ENCODE results near the gene CTSC. TPM values are rescaled to one million over a fixed set of nuclear protein-coding genes. Genes with fewer than 3 reads are reported as not detected.

Gene CTSC
- polyA plus RNA-seq, 1 donor from 2014 or later = 5.2 TPM

DNA sequence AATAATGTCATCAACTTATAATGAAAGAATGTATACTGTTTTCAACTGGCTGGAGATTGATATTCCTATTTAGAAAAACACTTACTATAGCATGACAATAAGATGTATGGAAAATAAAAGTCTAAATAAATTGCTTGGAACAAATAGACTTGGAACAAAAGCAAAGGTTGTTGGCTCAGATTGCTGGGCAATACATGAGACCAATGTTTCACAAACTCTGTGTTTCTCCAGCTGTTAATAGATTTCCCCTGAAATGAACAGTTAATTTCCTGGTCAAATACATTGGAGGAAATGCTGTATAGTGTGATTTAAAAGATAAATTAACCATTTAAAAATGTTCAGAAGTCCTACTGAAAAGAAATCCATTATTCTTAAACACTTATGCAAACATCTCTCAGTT, 40.1 kb upstream of the CTSC start:
- Histone ChIP-seq H3K4me3 (ENCODE audit: low read length) (no peak overlapping the region), H3K36me3 (ENCODE audit: insufficient read depth, low read length) (no peaks in the 10 kb centered on the region), H3F3A (ENCODE audit: insufficient read depth, low read length, poor library complexity, severe bottlenecking) (no peaks in the 10 kb centered on the region), H2AFZ (ENCODE audit: low read depth, low read length) (no peak overlapping the region), H3K27me3 (ENCODE audit: insufficient read depth, low read depth, low read length) (no peaks in the 10 kb centered on the region), H3K79me2 (replicated peaks; ENCODE audit: insufficient read depth, low read length) (no peaks in the 10 kb centered on the region), H3K9ac (ENCODE audit: low read length) (no peak overlapping the region), H3K9me3 (ENCODE audit: low read length) (no peaks in the 10 kb centered on the region), H3K27ac (ENCODE audit: low read length) (no peak overlapping the region), H3K4me2 (ENCODE audit: low read length) (no peak overlapping the region), H4K20me1 (ENCODE audit: insufficient read depth) (no peaks in the 10 kb centered on the region), H3K9me2 (ENCODE audit: insufficient read depth, low read length) (no peaks in the 10 kb centered on the region)
- TF ChIP-seq MXI1 (conservative IDR thresholded peaks at IDR 0.05; ENCODE audit: poor library complexity, severe bottlenecking) = no peak
- TF ChIP-seq, protein P1, sequence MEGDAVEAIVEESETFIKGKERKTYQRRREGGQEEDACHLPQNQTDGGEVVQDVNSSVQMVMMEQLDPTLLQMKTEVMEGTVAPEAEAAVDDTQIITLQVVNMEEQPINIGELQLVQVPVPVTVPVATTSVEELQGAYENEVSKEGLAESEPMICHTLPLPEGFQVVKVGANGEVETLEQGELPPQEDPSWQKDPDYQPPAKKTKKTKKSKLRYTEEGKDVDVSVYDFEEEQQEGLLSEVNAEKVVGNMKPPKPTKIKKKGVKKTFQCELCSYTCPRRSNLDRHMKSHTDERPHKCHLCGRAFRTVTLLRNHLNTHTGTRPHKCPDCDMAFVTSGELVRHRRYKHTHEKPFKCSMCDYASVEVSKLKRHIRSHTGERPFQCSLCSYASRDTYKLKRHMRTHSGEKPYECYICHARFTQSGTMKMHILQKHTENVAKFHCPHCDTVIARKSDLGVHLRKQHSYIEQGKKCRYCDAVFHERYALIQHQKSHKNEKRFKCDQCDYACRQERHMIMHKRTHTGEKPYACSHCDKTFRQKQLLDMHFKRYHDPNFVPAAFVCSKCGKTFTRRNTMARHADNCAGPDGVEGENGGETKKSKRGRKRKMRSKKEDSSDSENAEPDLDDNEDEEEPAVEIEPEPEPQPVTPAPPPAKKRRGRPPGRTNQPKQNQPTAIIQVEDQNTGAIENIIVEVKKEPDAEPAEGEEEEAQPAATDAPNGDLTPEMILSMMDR (IDR thresholded peaks at IDR 0.05; ENCODE audit: poor library complexity, severe bottlenecking) = no peak
- TF ChIP-seq TAF1 (IDR thresholded peaks at IDR 0.05; ENCODE audit: low read depth) = no peak
- TF ChIP-seq EZH2 (IDR thresholded peaks at IDR 0.05; ENCODE audit: borderline replicate concordance, insufficient read depth, low read length, poor library complexity, severe bottlenecking) = no peak
- TF ChIP-seq SMC3 (conservative IDR thresholded peaks at IDR 0.05; ENCODE audit: poor library complexity) = no peak
- no peak for TF ChIP-seq POLR2AphosphoS5 (IDR thresholded peaks at IDR 0.05)
- TF ChIP-seq, protein P2, sequence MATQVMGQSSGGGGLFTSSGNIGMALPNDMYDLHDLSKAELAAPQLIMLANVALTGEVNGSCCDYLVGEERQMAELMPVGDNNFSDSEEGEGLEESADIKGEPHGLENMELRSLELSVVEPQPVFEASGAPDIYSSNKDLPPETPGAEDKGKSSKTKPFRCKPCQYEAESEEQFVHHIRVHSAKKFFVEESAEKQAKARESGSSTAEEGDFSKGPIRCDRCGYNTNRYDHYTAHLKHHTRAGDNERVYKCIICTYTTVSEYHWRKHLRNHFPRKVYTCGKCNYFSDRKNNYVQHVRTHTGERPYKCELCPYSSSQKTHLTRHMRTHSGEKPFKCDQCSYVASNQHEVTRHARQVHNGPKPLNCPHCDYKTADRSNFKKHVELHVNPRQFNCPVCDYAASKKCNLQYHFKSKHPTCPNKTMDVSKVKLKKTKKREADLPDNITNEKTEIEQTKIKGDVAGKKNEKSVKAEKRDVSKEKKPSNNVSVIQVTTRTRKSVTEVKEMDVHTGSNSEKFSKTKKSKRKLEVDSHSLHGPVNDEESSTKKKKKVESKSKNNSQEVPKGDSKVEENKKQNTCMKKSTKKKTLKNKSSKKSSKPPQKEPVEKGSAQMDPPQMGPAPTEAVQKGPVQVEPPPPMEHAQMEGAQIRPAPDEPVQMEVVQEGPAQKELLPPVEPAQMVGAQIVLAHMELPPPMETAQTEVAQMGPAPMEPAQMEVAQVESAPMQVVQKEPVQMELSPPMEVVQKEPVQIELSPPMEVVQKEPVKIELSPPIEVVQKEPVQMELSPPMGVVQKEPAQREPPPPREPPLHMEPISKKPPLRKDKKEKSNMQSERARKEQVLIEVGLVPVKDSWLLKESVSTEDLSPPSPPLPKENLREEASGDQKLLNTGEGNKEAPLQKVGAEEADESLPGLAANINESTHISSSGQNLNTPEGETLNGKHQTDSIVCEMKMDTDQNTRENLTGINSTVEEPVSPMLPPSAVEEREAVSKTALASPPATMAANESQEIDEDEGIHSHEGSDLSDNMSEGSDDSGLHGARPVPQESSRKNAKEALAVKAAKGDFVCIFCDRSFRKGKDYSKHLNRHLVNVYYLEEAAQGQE (IDR thresholded peaks at IDR 0.05; ENCODE audit: borderline replicate concordance) = no peak
- no peak for TF ChIP-seq EP300 (conservative IDR thresholded peaks at IDR 0.05; ENCODE audit: poor library complexity, severe bottlenecking)

DNA sequence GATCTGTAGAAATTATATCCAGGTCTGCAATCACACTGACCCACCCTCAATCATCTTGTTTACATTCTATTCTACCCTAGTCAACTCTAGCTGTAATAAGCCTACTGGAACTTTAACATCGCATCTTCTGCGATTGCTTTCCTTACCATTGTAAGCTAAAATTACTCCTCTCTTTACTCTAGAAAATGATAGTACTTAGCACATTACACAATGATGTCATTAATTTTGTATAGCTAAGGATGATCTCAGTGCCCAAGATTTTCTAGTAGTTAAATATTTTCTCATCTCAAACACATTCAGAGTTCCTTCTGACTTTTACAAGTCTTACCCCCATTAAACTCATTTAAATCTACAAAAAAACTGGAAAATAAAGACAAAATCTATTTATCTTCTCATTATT, 39.6 kb upstream of the CTSC start:
- H3K4me2 ChIP-seq (ENCODE audit: low read length) = no peak overlapping the region
- no peak overlapping the region for H2AFZ ChIP-seq (ENCODE audit: low read depth, low read length)
- no peaks in the 10 kb centered on the region for H3K27me3 ChIP-seq (ENCODE audit: insufficient read depth, low read depth, low read length)
- no peaks in the 10 kb centered on the region for H4K20me1 ChIP-seq (ENCODE audit: insufficient read depth)
- no peak overlapping the region for H3K4me3 ChIP-seq (ENCODE audit: low read length)
- no peak overlapping the region for H3K27ac ChIP-seq (ENCODE audit: low read length)
- H3K9me2 ChIP-seq (ENCODE audit: insufficient read depth, low read length) = no peaks in the 10 kb centered on the region
- TF ChIP-seq, protein P2 (IDR thresholded peaks at IDR 0.05; ENCODE audit: borderline replicate concordance) = no peak
- TF ChIP-seq, protein P1 (IDR thresholded peaks at IDR 0.05; ENCODE audit: poor library complexity, severe bottlenecking) = no peak
- TF ChIP-seq SMC3 (conservative IDR thresholded peaks at IDR 0.05; ENCODE audit: poor library complexity) (no peak), MXI1 (conservative IDR thresholded peaks at IDR 0.05; ENCODE audit: poor library complexity, severe bottlenecking) (no peak), EZH2 (IDR thresholded peaks at IDR 0.05; ENCODE audit: borderline replicate concordance, insufficient read depth, low read length, poor library complexity, severe bottlenecking) (no peak), RAD21 (conservative IDR thresholded peaks at IDR 0.05) (no peak), EP300 (conservative IDR thresholded peaks at IDR 0.05; ENCODE audit: poor library complexity, severe bottlenecking) (no peak), POLR2AphosphoS5 (IDR thresholded peaks at IDR 0.05) (no peak), TAF1 (IDR thresholded peaks at IDR 0.05; ENCODE audit: low read depth) (no peak)
- H3K79me2 ChIP-seq (replicated peaks; ENCODE audit: insufficient read depth, low read length) = no peaks in the 10 kb centered on the region
- H3K9ac ChIP-seq (ENCODE audit: low read length) = no peak overlapping the region
- H3F3A ChIP-seq (ENCODE audit: insufficient read depth, low read length, poor library complexity, severe bottlenecking) = no peaks in the 10 kb centered on the region
- H3K9me3 ChIP-seq (ENCODE audit: low read length) = no peaks in the 10 kb centered on the region
- no peaks in the 10 kb centered on the region for H3K36me3 ChIP-seq (ENCODE audit: insufficient read depth, low read length)
